ENCODE results near the gene RASL11B. TPM values are rescaled to one million over a fixed set of nuclear protein-coding genes. Genes with fewer than 3 reads are reported as not detected.

The RASL11B gene
- total RNA-seq, 1 experiment from 2014 or later = 30.0 TPM

- Mint-ChIP-seq H3K36me3 (ENCODE audit: insufficient read depth in 1 of 3, low read depth in 3 of 3) (peaks cover 0 to 3% (median 0%) of the 10 kb centered on the region in 3 experiments; a peak in 3 of 7 replicates), H3K4me1 (peaks cover 22 to 36% of the 10 kb centered on the region in 2 experiments), H3K4me3 (no peak overlapping the region), H3K27ac (no peak overlapping the region), H3K9me3 (peaks cover 0 to 2% of the 10 kb centered on the region in 2 experiments; a peak in 1 of 5 replicates), H3K27me3 (ENCODE audit: low read depth) (no peaks in the 10 kb centered on the region)
- no peak overlapping the region for H3K4ac ChIP-seq (ENCODE audit: low read depth, low read length)
- H3K9me3 ChIP-seq (ENCODE audit: control insufficient read depth, low read depth, low read length) = no peaks in the 10 kb centered on the region
- no peak overlapping the region for H3T11ph ChIP-seq (ENCODE audit: low read length)
- H3K56ac ChIP-seq (ENCODE audit: insufficient read length, low read depth, low read length) = no peak overlapping the region
- no peak overlapping the region for H2BK15ac ChIP-seq (ENCODE audit: low read depth, low read length)
- H3K79me1 ChIP-seq (ENCODE audit: insufficient read depth, low read depth, low read length, poor library complexity, severe bottlenecking) = no peaks in the 10 kb centered on the region
- H2AFZ ChIP-seq (ENCODE audit: low read length) = no peak overlapping the region
- TF ChIP-seq CTCF (conservative IDR thresholded peaks at IDR 0.05) = peak; percentile 93; the same call in 2 of the 3 replicates
- H4K20me1 ChIP-seq (ENCODE audit: control insufficient read depth, insufficient read depth, insufficient read length) = no peaks in the 10 kb centered on the region
- H2BK20ac ChIP-seq (ENCODE audit: low read depth, low read length, poor library complexity, severe bottlenecking) = no peak overlapping the region
- no peak overlapping the region for H3K14ac ChIP-seq (ENCODE audit: insufficient read depth, low read length)
- H4K8ac ChIP-seq (replicated peaks; ENCODE audit: insufficient read length, low read depth, low read length) = no peak overlapping the region
- H3K4me1 ChIP-seq (ENCODE audit: insufficient read depth, low read length) = no peaks in the 10 kb centered on the region
- no CpG with 5 or more reads among the region's 3 CpGs for WGBS (ENCODE audit: extremely low coverage, insufficient read length, low lambda C conversion rate)
- no peak overlapping the region for H3K23ac ChIP-seq (ENCODE audit: insufficient read length, low read depth, low read length)
- H3K27ac ChIP-seq (ENCODE audit: insufficient read length, low read depth, low read length) = no peak overlapping the region
- H4K91ac ChIP-seq (ENCODE audit: insufficient read length, low read depth, low read length) = no peak overlapping the region
- H2BK12ac ChIP-seq (ENCODE audit: insufficient read length, low read depth, low read length) = no peak overlapping the region
- no peak overlapping the region for H2BK5ac ChIP-seq (ENCODE audit: insufficient read length, low read length)
- peak; percentile 89 for DNase-seq
- H3K79me2 ChIP-seq (ENCODE audit: insufficient read depth, low read length) = no peaks in the 10 kb centered on the region
- no peak overlapping the region for H3K4me2 ChIP-seq (ENCODE audit: insufficient read depth, insufficient read length, low read length)
- H2AK5ac ChIP-seq (ENCODE audit: insufficient read length, low read length) = no peak overlapping the region
- H3K27me3 ChIP-seq (ENCODE audit: insufficient read depth, low read length) = no peaks in the 10 kb centered on the region
- H3K23me2 ChIP-seq (ENCODE audit: insufficient read length, low read depth, low read length, poor library complexity, severe bottlenecking) = no peaks in the 10 kb centered on the region
- H4K5ac ChIP-seq (ENCODE audit: insufficient read length, low read depth, low read length) = no peak overlapping the region
- no peak overlapping the region for H2BK120ac ChIP-seq (ENCODE audit: low read depth, low read length, poor library complexity, severe bottlenecking)
- H3K18ac ChIP-seq (ENCODE audit: insufficient read length, low read depth, low read length) = no peak overlapping the region
- H3K9ac ChIP-seq (ENCODE audit: extremely low read depth, insufficient read length, low read length) = no peak overlapping the region
Observed at GRCh38 chr4:52911684-52912294, 49.7 kb downstream of the RASL11B start.

All from H9 (cell line).